ENCODE measurements around the gene PEX5L.

- TF ChIP-seq CTCF (IDR thresholded peaks at IDR 0.05) (no peak), EZH2 (IDR thresholded peaks at IDR 0.05; ENCODE audit: borderline replicate concordance, insufficient read depth, low read depth, low read length, poor library complexity, severe bottlenecking) (no peak)
Measured at GRCh38 chr3:179907784-179908482, 128.8 kb downstream of the PEX5L start.
